Type B pancreatic cell (in vitro differentiated cells): ENCODE results near the gene SWSAP1. TPM values are rescaled to one million over a fixed set of nuclear protein-coding genes. Genes with fewer than 3 reads are reported as not detected.
"Not testable (repeated sequence)": the region's sequence is repeated elsewhere in the genome, so short reads cannot be mapped to it uniquely, and the experiment has no call there.

Source experiments
- DNase-seq: peaks from one replicate; pipeline ENCODE4 v3.0.0; 2021; ENCODE audit warnings: mixed read lengths; ENCODE audit not compliant: unreplicated experiment; ENCODE audit errors: extremely low spot score
- H3K27ac Mint-ChIP-seq: 2 replicates; pipeline ENCODE4 v1.8.0; 2021; ENCODE audit warnings: mild to moderate bottlenecking, mixed read lengths
- H3K27me3 Mint-ChIP-seq: 2 replicates; pipeline ENCODE4 v1.8.0; 2021; ENCODE audit warnings: mixed read lengths
- H3K36me3 Mint-ChIP-seq: 2 replicates; pipeline ENCODE4 v1.8.0; 2021; ENCODE audit warnings: mixed read lengths
- H3K4me1 Mint-ChIP-seq: one replicate; pipeline ENCODE4 v1.8.0; 2021; ENCODE audit warnings: mixed read lengths; ENCODE audit not compliant: unreplicated experiment
- H3K4me3 Mint-ChIP-seq: 2 replicates; pipeline ENCODE4 v1.8.0; 2021; ENCODE audit warnings: mild to moderate bottlenecking, mixed read lengths
- H3K9me3 Mint-ChIP-seq: 2 replicates; pipeline ENCODE4 v1.8.0; 2021; ENCODE audit warnings: mixed read lengths
- CTCF ChIP-seq: fragments of 200-600 bp; sonication (generic); conservative IDR thresholded peaks from 2 replicates; pipeline ENCODE4 v1.5.0; 2021; ENCODE audit warnings: antibody characterized with exemption, mild to moderate bottlenecking
- total RNA-seq: library from RNA; stranded (reverse); gene quantifications from 2 replicates; pipeline ENCODE4 v1.2.1, GENCODE V29; 2021; ENCODE audit warnings: low replicate concordance

SWSAP1 gene
- total RNA-seq, 1 donor from 2014 or later, result 2.7 TPM

- H3K9me3 Mint-ChIP-seq, result no peaks in the 10 kb centered on the region
- no peak for DNase-seq
- H3K27ac Mint-ChIP-seq, result no peak overlapping the region
- H3K4me3 Mint-ChIP-seq, result no peak overlapping the region
- peaks cover 22% of the 10 kb centered on the region for H3K36me3 Mint-ChIP-seq
- no peak for TF ChIP-seq CTCF
- H3K4me1 Mint-ChIP-seq, result no peaks in the 10 kb centered on the region
- H3K27me3 Mint-ChIP-seq, result no peaks in the 10 kb centered on the region
Measured at GRCh38 chr19:11332822-11333221, 41.6 kb upstream of the SWSAP1 start.

GRCh38 chr19:11333838-11334237 lies 40.6 kb upstream of the SWSAP1 start:
- DNase-seq, H3K27me3 Mint-ChIP-seq, H3K27ac Mint-ChIP-seq, H3K4me1 Mint-ChIP-seq, H3K4me3 Mint-ChIP-seq, H3K9me3 Mint-ChIP-seq: not testable (repeated sequence)
- H3K36me3 Mint-ChIP-seq, result peaks cover 22% of the 10 kb centered on the region

GRCh38 chr19:11335449-11336146 lies 38.9 kb upstream of the SWSAP1 start:
- Mint-ChIP-seq H3K4me3 (no peak overlapping the region), H3K27ac (no peak overlapping the region), H3K27me3 (no peaks in the 10 kb centered on the region)

GRCh38 chr19:11337080-11337479 lies 37.4 kb upstream of the SWSAP1 start:
- no peaks in the 10 kb centered on the region for H3K9me3 Mint-ChIP-seq
- H3K36me3 Mint-ChIP-seq, result peaks cover 19% of the 10 kb centered on the region
- TF ChIP-seq CTCF, result no peak
- H3K27me3 Mint-ChIP-seq, result no peaks in the 10 kb centered on the region
- no peak overlapping the region for H3K4me3 Mint-ChIP-seq
- H3K27ac Mint-ChIP-seq, result no peak overlapping the region
- no peak for DNase-seq
- H3K4me1 Mint-ChIP-seq, result peaks cover 5% of the 10 kb centered on the region

More at GRCh38 chr19:11335449-11336146, 38.9 kb upstream of the SWSAP1 start:
- DNase-seq, result no peak
- Mint-ChIP-seq H3K9me3 (no peaks in the 10 kb centered on the region), H3K36me3 (peaks cover 22% of the 10 kb centered on the region), H3K4me1 (peaks cover 5% of the 10 kb centered on the region)
- no peak for TF ChIP-seq CTCF

GRCh38 chr19:11338121-11338520 lies 36.3 kb upstream of the SWSAP1 start:
- DNase-seq, result no peak
- peaks cover 19% of the 10 kb centered on the region for H3K36me3 Mint-ChIP-seq
- peak overlapping the region; percentile 23 for H3K4me3 Mint-ChIP-seq
- H3K27me3 Mint-ChIP-seq, result no peaks in the 10 kb centered on the region
- H3K4me1 Mint-ChIP-seq, result peaks cover 5% of the 10 kb centered on the region
- no peak overlapping the region for H3K27ac Mint-ChIP-seq
- TF ChIP-seq CTCF, result no peak
- no peaks in the 10 kb centered on the region for H3K9me3 Mint-ChIP-seq

- TF ChIP-seq CTCF, result no peak
- no peaks in the 10 kb centered on the region for H3K9me3 Mint-ChIP-seq
- peaks cover 5% of the 10 kb centered on the region for H3K4me1 Mint-ChIP-seq
- no peak for DNase-seq
- no peaks in the 10 kb centered on the region for H3K27me3 Mint-ChIP-seq
- peak overlapping the region; percentile 86 for H3K4me3 Mint-ChIP-seq
- H3K27ac Mint-ChIP-seq, result peak overlapping the region; percentile 70
- peaks cover 19% of the 10 kb centered on the region for H3K36me3 Mint-ChIP-seq
Measured at GRCh38 chr19:11338569-11339253, 35.8 kb upstream of the SWSAP1 start.
